A549 treated with AZD2906 at 1 μM for 4 hours (cell line): ENCODE data around the gene DCAF7. TPM values are rescaled to one million over a fixed set of nuclear protein-coding genes. Genes with fewer than 3 reads are reported as not detected.

ENCODE experiments used
- total RNA-seq: library from RNA; stranded (reverse); fragments of 200-300 nt; extraction: Qiagen RNA extraction; gene quantifications from 5 replicates; pipeline ENCODE4 v1.2.3, GENCODE V29; 2022

The DCAF7 gene, protein sequence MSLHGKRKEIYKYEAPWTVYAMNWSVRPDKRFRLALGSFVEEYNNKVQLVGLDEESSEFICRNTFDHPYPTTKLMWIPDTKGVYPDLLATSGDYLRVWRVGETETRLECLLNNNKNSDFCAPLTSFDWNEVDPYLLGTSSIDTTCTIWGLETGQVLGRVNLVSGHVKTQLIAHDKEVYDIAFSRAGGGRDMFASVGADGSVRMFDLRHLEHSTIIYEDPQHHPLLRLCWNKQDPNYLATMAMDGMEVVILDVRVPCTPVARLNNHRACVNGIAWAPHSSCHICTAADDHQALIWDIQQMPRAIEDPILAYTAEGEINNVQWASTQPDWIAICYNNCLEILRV
- total RNA-seq, result 48.1 to 62.3 TPM (median 57.4 TPM) in 5 replicates

DNA sequence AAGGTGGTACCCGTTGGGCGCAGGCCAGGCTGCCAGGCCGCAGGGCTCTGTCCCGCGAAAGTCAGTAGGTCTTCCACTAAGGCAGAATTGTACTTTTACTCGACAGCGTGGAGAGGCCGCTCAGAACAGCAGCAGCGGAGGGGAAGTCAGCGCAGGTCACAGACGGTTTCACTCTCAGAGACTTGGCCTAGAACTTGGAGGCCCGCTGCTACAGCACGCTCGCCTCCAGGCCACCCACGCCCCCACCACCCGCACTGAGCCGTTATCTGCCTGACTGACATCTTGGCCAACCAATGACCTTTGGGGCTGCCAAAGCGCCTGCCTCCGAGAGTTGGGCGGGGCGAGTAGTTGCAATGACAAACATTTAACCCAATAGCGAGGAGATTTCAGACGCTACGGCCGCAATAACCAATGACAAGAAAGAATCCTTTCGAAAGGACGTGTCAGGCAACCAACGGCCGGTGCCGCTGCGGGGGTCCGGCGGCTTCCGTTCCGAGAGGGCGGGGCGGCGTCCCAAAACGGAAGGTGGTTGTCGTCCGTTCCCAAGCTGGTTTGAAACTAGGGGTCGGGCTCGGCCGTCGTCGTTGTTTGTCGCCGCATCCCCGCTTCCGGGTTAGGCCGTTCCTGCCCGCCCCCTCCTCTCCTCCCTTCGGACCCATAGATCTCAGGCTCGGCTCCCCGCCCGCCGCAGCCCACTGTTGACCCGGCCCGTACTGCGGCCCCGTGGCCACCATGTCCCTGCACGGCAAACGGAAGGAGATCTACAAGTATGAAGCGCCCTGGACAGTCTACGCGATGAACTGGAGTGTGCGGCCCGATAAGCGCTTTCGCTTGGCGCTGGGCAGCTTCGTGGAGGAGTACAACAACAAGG lies at the start of gene DCAF7:
Gene DCAF7 (plus strand): TSS at position 532 of the 871 bp plus-strand sequence. CDS start 201 bp downstream, at position 733.

DNA sequence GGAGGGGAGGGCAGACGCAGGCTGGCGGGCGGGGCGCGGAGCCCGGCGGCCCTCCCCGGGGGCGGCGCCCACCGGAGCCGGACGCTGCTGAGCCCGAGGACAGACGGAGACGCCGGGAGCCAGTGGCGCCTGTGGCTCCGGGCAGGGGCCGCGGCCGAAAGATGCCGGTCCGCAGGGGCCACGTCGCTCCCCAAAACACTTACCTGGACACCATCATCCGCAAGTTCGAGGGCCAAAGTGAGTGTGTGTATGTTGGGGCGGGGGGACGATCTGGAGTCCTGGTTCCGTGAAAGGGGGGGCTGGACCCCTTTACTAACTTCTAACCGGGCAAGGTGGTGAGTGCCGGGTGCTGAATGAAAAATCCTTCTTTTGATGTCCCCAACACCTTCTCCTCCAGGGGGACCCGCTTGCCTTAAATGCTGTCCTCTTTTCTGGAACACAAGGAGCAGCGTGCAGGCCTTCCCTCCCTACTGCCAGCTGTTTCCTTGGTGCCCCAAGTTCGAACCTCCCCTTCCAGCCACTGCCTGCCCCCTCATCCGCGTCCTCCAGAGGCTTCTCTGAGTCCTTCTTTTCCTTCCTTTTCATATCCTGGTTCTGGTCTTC lies 26.9 kb upstream of the DCAF7 start, which contains the start of gene KCNH6:
Gene KCNH6 (plus strand): TSS at position 106 of the 603 bp plus-strand sequence. CDS start 56 bp downstream, at position 162.

DNA sequence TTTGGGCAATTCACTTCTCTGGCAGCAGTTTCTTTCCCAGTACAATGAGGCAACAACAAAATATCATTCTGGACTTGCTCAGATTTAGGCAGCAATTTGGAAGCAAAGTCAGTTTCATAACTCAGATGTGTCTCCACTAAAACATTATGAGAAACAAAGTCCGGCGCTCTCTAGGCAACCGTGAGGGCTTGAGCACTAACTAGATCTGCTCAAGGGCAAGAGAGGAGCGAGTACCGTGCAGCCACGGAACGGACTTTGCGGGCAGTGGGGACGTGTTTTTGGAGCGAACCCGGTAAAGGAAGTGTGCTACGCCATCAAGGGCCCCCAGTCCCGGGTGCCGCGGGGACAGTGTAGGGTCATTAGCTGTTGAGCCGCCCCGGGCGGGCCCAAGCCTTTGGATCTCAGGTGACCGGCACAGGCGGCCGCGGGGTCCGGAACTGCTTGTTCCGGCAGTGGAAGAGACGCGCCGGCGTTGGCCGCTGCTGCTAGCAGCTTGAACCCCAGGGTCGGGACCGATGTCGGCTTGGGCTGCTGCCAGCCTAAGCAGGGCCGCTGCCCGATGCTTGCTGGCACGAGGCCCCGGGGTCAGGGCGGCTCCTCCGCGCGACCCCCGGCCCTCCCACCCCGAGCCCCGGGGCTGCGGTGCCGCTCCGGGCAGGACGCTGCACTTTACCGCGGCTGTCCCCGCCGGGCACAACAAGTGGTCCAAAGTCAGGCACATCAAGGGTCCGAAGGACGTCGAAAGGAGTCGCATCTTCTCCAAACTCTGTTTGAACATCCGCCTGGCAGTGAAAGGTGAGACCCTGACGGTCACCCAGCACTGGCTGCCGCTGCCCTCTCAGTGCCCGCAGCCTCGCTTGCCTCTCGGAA lies 50.5 kb downstream of the DCAF7 start, which contains the start of gene TACO1:
Gene TACO1 (plus strand): TSS at position 327 of the 870 bp plus-strand sequence. CDS start 189 bp downstream, at position 516.

DNA sequence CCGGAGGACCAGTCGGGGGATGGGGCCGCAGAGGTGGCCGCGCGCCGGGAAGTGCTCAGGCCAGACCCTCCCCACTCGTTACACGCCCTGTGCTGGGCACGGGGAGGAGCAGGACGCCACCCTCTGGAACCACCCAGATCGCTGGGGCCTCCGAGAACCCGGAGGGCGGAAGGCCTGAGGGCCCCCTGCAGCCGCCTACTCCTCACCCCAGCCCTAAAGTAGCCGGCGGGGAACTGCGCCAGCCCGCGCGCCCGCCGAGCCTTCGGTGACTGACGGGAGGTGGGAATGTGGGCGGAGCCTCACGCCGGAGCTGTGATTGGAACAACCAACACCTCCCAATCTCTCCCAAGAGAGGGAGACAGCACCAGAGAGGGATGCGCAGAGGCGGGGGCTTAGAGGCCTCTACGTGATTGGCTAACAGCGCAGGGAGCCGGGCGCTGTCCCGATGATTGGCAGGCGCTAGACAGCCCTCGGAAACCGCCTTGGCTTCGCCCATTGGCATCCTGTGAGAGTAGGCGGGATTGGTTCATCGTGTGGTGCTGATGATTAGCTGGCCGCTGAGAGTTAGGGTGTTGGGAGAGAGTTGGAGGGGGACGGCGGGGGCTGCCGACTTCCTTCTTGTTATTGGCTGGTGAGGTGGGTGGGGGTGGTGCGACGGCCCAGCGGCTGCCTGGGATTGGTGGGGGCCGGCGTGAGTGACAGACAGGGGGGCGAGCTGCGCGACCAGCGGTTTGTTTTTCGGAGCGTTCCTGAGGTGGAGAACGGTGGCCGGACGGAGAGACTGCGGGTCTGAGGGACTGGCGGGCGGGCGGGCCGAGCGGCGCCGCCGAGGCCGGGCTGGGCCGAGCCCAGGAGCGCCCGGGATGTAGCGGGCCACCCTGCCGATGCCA lies 71.7 kb downstream of the DCAF7 start, which contains the start of gene MAP3K3:
Gene MAP3K3 (plus strand): TSS at position 734 of the 890 bp plus-strand sequence. CDS start 343 bp downstream, outside the sequence.

Other genes starting within 250 kb of the DCAF7 start
- 28.2 to 37.0 TPM (median 33.5 TPM) in 5 replicates for gene CYB561, start 104.2 kb upstream of the DCAF7 start, total RNA-seq
- gene ACE, start 73.4 kb upstream of the DCAF7 start, total RNA-seq, result 1.8 to 4.1 TPM (median 2.6 TPM) in 5 replicates
- not detected in 5 replicates for gene KCNH6, start 27.1 kb upstream of the DCAF7 start, total RNA-seq
- gene TACO1, start 50.4 kb downstream of the DCAF7 start, total RNA-seq, result 51.5 to 55.5 TPM (median 54.7 TPM) in 5 replicates
- gene MAP3K3, start 71.9 kb downstream of the DCAF7 start, total RNA-seq, result 14.7 to 19.3 TPM (median 17.8 TPM) in 5 replicates
- 7.8 to 13.0 TPM (median 10.6 TPM) in 5 replicates for gene LIMD2, start 149.6 kb downstream of the DCAF7 start, total RNA-seq
- 23.5 to 26.8 TPM (median 25.5 TPM) in 5 replicates for gene STRADA, start 191.3 kb downstream of the DCAF7 start, total RNA-seq
- gene CCDC47, start 223.1 kb downstream of the DCAF7 start, total RNA-seq, result 88.4 to 136 TPM (median 94.2 TPM) in 5 replicates
- gene DDX42, start 223.7 kb downstream of the DCAF7 start, total RNA-seq, result 88.4 to 107 TPM (median 92.5 TPM) in 5 replicates